ENCODE measurements around the gene ST8SIA6.

The ST8SIA6 gene

DNA sequence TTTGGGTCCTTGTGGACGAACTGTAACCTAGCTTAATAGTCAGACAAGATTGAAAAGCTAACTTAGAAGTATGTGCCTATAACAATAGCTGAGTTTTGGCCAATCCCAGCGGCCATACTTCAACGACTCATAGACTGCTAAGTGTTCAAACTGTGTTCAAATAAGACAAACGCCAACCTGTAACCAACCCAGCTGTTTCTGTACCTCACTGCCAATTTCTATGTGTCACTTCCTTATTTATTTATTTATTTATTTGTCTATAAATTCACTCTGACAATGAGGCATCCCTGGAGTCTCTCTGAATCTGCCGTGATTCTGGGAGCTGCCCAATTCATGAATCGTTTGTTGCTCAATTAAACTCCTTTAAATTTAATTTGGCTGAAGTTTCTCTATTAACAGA lies 21.7 kb downstream of the ST8SIA6 start:
- Histone ChIP-seq H3K4me1 (ENCODE audit: insufficient read depth, low read length) (no peaks in the 10 kb centered on the region), H3K9ac (ENCODE audit: low read depth, low read length) (no peak overlapping the region), H3K9me3 (ENCODE audit: insufficient read depth, low read depth, low read length) (no peaks in the 10 kb centered on the region), H3K27me3 (ENCODE audit: insufficient read depth, low read length) (no peaks in the 10 kb centered on the region), H3K36me3 (ENCODE audit: insufficient read depth, low read depth, low read length) (no peaks in the 10 kb centered on the region), H3K27ac (ENCODE audit: low read length) (no peak overlapping the region), H3K4me3 (ENCODE audit: low read length) (no peak overlapping the region)

DNA sequence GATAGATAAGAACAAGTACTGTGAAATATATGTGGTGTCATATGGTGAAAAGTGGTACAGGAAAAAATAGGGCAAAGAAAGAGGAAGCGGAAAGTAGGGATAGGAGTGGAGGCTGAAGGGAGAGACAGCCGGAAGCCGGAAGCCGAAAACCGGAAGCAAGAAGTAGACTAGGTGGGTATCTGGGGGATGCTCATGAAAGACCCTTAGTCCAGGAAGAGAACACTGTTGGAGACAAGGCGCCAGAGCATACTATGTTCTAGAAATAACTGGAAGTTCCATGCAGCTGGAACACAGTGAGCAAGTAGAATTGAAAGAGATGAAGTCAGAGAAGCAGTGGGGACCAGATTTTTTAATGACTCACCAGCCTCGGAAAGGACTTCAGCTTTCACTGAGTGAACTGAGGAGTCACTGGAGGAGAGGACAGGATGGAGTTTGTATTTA lies 22.5 kb downstream of the ST8SIA6 start:
- Histone ChIP-seq H3K9ac (ENCODE audit: low read depth, low read length) (no peak overlapping the region), H3K27me3 (ENCODE audit: insufficient read depth, low read length) (no peaks in the 10 kb centered on the region), H3K27ac (ENCODE audit: low read length) (no peak overlapping the region), H3K9me3 (ENCODE audit: insufficient read depth, low read depth, low read length) (no peaks in the 10 kb centered on the region), H3K4me3 (ENCODE audit: low read length) (no peak overlapping the region), H3K36me3 (ENCODE audit: insufficient read depth, low read depth, low read length) (no peaks in the 10 kb centered on the region), H3K4me1 (ENCODE audit: insufficient read depth, low read length) (no peaks in the 10 kb centered on the region)

DNA sequence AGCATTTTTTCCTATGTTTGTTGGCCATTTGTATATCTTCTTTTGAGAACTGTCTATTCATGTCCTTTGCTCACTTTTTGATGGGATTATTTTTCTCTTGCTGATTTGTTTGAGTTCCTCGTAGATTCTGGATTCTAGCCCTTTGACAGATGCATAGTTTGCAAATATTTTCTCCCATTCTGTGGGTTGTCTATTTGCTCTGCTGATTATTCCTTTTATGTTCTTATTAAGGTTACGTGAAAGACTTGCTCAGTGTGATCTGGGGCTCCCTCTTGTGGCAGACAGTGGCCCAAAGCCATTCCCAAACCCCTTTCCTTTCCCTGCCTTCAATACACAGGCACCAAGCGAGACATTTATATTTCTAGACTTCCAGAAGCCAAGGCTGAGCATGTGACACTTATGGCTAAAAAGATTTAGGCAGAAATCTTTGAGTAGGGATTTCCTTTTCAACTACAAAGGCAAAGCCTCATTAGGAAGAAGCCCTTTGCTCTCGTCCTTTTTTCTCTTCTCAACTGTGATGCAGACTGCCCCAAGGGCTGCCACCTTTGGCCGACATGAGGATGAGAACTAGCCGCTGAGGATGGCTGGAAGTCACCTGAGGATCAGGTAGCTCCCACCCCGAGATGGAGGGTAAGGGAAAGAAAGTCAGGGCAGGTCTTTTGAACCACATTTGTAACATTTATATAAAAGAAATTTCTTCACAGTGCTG lies 23.6 kb downstream of the ST8SIA6 start:
- H3K4me3 ChIP-seq (ENCODE audit: low read length), result no peak overlapping the region
- no peaks in the 10 kb centered on the region for H3K36me3 ChIP-seq (ENCODE audit: insufficient read depth, low read depth, low read length)
- H3K27ac ChIP-seq (ENCODE audit: low read length), result no peak overlapping the region
- H3K27me3 ChIP-seq (ENCODE audit: insufficient read depth, low read length), result no peaks in the 10 kb centered on the region
- H3K9me3 ChIP-seq (ENCODE audit: insufficient read depth, low read depth, low read length), result no peaks in the 10 kb centered on the region
- no peak overlapping the region for H3K9ac ChIP-seq (ENCODE audit: low read depth, low read length)
- no peaks in the 10 kb centered on the region for H3K4me1 ChIP-seq (ENCODE audit: insufficient read depth, low read length)

DNA sequence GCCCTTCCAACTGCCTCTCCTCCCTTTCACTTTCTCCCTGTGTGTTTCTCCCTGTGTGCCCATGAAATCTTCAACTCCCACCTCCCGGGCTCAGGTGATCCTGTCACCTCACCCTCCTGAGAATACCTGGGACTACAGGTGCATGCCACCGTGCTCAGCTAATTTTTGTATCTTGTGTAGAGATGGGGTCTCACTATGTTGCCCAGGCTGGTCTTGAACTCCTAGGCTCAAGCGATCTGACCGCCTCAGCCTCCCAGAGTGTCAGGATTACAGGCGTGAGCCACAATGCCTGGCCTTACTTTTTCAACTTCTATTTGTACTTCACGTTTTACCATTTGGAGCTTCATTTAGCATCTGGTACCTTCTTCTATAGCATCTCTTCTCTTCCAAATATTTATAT lies 24.9 kb downstream of the ST8SIA6 start:
- H3K9me3 ChIP-seq (ENCODE audit: insufficient read depth, low read depth, low read length), result no peaks in the 10 kb centered on the region
- H3K36me3 ChIP-seq (ENCODE audit: insufficient read depth, low read depth, low read length), result no peaks in the 10 kb centered on the region
- H3K9ac ChIP-seq (ENCODE audit: low read depth, low read length), result no peak overlapping the region
- H3K27me3 ChIP-seq (ENCODE audit: insufficient read depth, low read length), result no peaks in the 10 kb centered on the region
- no peak overlapping the region for H3K27ac ChIP-seq (ENCODE audit: low read length)
- H3K4me1 ChIP-seq (ENCODE audit: insufficient read depth, low read length), result no peaks in the 10 kb centered on the region
- no peak overlapping the region for H3K4me3 ChIP-seq (ENCODE audit: low read length)

DNA sequence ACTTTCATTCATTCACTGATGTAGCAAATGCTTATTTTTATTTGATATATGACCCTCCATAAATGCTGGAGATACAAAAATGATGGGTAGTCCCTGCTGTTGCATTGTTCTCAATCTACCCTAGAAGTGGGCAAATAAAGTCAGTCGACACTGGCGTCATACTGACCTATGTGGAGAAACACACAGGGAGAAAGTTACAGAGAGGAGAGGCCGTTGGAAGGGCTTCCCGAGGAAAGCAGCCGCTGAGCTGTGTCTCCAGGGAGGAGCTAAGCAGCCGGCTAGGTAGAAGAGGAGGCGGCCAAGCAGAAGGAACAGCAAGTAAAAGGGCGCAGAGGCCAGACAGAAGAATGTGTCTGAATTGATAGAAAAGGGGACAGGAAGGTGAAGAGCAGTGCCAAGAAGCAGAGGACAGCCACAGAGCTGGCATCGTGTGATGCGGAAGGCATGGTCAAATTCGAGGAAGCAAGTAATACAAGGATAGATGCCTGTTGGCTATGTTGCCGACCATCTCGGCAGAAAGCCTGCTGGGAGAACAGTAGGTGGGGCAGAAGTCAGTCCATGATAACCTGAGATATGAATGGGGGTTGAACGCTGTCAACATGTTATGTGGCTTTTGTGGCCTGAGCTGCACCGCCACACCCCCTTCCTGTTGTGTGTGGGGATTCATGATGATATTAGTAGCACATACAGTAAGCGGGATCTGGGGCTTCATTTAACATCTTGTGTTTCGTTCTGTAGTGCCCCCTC lies 25.9 kb downstream of the ST8SIA6 start:
- no peak overlapping the region for H3K9ac ChIP-seq (ENCODE audit: low read depth, low read length)
- no peak overlapping the region for H3K27ac ChIP-seq (ENCODE audit: low read length)
- H3K4me3 ChIP-seq (ENCODE audit: low read length), result no peak overlapping the region
- H3K9me3 ChIP-seq (ENCODE audit: insufficient read depth, low read depth, low read length), result no peaks in the 10 kb centered on the region
- no peaks in the 10 kb centered on the region for H3K4me1 ChIP-seq (ENCODE audit: insufficient read depth, low read length)
- no peaks in the 10 kb centered on the region for H3K27me3 ChIP-seq (ENCODE audit: insufficient read depth, low read length)
- H3K36me3 ChIP-seq (ENCODE audit: insufficient read depth, low read depth, low read length), result no peaks in the 10 kb centered on the region

DNA sequence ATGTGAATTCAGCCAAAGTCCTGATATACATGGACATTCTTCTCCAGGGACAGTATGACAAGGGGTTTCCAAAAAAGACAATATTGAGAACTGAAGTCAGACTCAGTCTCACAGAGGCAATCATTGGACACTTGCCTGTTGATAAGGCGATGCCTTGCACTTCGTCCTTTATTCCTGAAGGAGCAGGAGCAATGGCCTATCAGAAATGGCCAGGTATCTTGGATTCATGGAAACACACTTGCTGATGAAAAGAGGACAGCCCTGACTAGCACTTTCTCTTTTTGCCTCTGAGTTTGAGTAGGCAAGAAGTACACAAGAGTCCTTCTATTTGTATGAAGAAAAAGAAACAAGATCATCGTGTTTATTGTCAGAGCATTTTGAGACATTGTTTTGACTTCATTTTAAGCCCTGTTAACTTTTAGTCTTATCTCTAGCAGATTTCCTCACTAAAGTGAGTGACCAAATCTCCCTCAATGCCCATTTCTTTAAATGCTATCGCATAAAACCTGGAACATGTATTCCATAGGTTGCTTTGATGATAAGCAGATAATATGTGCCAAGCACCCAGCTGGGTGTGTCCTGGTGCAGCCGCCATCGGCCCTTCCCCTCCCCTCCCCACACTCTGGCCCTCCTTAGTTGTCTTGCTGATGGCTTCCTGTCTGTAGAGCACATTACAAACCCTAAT lies 26.6 kb downstream of the ST8SIA6 start:
- Histone ChIP-seq H3K27me3 (ENCODE audit: insufficient read depth, low read length) (no peaks in the 10 kb centered on the region), H3K36me3 (ENCODE audit: insufficient read depth, low read depth, low read length) (no peaks in the 10 kb centered on the region), H3K4me3 (ENCODE audit: low read length) (no peak overlapping the region), H3K27ac (ENCODE audit: low read length) (no peak overlapping the region), H3K4me1 (ENCODE audit: insufficient read depth, low read length) (no peaks in the 10 kb centered on the region), H3K9ac (ENCODE audit: low read depth, low read length) (no peak overlapping the region), H3K9me3 (ENCODE audit: insufficient read depth, low read depth, low read length) (no peaks in the 10 kb centered on the region)

DNA sequence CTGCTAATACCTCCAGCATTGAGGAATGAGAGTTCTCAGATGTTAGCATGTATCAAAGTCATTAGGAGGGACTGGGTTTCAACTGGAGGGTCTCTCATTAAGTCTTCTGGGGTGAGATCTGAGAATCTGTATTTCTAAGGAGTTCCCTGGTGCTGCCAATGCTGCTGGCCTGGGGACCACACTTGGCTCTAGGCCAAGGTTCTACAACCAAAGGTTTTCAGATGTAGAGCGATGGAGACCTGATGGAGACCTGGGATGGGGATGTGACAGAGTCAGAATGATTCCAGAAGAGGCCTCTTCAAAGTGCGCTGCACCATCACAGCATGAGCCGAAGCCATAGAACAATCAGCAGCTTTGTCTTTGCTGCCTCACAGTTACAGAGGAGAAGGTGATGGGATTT lies 27.2 kb downstream of the ST8SIA6 start:
- no peaks in the 10 kb centered on the region for H3K9me3 ChIP-seq (ENCODE audit: insufficient read depth, low read depth, low read length)
- H3K9ac ChIP-seq (ENCODE audit: low read depth, low read length), result no peak overlapping the region
- H3K36me3 ChIP-seq (ENCODE audit: insufficient read depth, low read depth, low read length), result no peaks in the 10 kb centered on the region
- no peak overlapping the region for H3K4me3 ChIP-seq (ENCODE audit: low read length)
- H3K4me1 ChIP-seq (ENCODE audit: insufficient read depth, low read length), result no peaks in the 10 kb centered on the region
- H3K27me3 ChIP-seq (ENCODE audit: insufficient read depth, low read length), result no peaks in the 10 kb centered on the region
- H3K27ac ChIP-seq (ENCODE audit: low read length), result no peak overlapping the region

DNA sequence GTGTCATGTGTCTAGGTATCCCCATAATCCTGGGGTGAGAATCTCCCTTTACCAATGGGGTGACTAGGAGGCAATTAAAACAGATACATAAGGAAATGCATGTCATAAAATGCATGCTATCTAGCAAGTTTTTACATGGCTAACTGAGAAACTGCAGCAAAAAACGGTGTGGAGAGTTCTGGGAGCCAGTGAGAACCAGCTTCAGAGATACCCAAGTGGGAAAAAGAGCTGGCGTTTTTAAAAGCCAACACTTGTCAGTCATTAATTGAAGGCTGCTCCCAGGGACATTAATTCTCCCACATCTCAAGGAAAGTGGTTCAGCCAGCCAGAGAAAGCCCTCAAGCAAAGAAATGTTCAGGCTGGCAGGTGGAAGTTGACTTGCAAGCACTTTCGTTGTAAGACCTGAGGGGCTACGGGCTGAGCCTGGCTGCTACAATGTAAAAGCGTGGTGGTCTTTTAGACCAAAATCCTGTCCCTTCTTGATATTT lies 28.1 kb downstream of the ST8SIA6 start:
- Histone ChIP-seq H3K9ac (ENCODE audit: low read depth, low read length) (no peak overlapping the region), H3K4me3 (ENCODE audit: low read length) (no peak overlapping the region), H3K27ac (ENCODE audit: low read length) (no peak overlapping the region), H3K9me3 (ENCODE audit: insufficient read depth, low read depth, low read length) (no peaks in the 10 kb centered on the region), H3K36me3 (ENCODE audit: insufficient read depth, low read depth, low read length) (no peaks in the 10 kb centered on the region), H3K4me1 (ENCODE audit: insufficient read depth, low read length) (no peaks in the 10 kb centered on the region), H3K27me3 (ENCODE audit: insufficient read depth, low read length) (no peaks in the 10 kb centered on the region)

DNA sequence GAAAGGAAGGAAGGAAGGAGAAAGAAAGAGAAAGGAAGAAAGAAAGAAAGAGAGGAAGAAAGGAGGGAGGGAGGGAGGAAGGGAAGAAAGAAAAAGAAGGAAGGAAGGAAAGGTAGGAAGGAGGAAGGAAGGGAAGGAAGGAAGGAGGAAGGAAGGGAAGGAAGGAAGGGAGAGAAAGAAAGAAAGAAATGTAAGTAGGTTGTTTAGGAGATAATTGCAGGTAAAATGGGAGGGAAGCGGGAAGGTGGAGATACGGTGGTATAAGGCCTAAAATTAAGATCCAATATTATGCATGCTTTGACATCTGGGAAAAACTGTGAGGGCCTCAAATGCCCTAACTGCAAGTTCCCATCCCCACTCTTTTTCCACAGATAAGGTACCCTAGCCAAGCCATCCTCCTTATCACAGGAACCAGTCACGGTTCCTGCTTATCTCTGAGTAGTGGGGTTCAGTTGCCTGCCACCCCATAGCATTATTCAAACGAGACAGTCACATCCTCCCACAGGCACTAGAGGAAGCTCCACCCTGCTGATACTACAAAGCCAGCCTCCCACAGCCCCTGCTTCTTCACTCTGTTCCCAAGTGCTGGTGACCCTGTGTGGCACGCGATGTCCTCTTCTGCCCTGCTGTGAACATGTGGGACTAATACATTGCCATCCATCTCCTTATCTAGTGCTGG lies 28.7 kb downstream of the ST8SIA6 start:
- no peak overlapping the region for H3K27ac ChIP-seq (ENCODE audit: low read length)
- H3K4me1 ChIP-seq (ENCODE audit: insufficient read depth, low read length), result no peaks in the 10 kb centered on the region
- H3K4me3 ChIP-seq (ENCODE audit: low read length), result no peak overlapping the region
- H3K36me3 ChIP-seq (ENCODE audit: insufficient read depth, low read depth, low read length), result no peaks in the 10 kb centered on the region
- no peaks in the 10 kb centered on the region for H3K27me3 ChIP-seq (ENCODE audit: insufficient read depth, low read length)
- no peak overlapping the region for H3K9ac ChIP-seq (ENCODE audit: low read depth, low read length)
- no peaks in the 10 kb centered on the region for H3K9me3 ChIP-seq (ENCODE audit: insufficient read depth, low read depth, low read length)

DNA sequence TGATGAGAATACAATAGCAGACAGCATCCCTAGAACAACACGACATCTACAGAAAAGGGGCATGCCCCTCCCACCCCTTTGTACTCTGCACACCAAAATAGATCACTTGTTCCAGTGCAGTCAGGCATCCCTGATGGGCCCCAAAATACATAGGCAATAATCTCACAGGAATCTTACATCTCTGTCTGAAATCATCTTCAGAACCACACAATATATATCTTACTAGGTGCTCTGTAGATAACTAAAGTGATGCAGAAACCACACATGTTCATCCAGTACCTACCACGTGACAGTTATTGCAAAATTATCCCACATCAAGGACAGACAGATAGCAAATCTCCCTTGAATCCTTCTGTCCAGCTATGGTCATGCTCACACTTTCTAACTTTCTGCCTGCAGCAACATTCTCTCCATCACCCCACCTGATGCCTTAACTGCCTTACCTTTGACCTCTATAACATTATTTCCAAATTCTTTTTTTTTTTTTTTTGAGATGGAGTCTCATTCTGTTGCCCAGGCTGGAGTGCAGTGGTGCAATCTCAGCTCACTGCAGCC lies 30.7 kb downstream of the ST8SIA6 start:
- Histone ChIP-seq H3K4me3 (ENCODE audit: low read length) (no peak overlapping the region), H3K27ac (ENCODE audit: low read length) (no peak overlapping the region)

DNA sequence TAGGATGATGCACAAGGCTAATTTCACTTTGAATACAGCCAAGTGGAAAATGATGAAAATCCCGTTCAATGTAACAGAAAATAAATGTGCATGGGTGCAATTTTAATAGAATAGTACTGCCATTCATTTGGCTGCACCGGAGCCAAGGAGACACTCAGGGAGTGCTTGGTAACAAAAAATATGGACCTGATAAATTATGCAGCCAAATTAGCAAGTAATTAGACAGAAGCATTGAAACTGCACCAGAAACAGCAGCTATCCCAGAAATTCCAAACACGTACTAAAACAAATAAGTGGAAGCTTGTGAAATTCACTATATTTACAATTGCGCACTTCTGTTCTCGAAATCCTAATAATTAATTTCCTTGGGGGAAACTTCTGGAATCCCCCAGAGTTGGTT lies 31.5 kb downstream of the ST8SIA6 start:
- Histone ChIP-seq H3K9me3 (ENCODE audit: insufficient read depth, low read depth, low read length) (no peaks in the 10 kb centered on the region), H3K4me1 (ENCODE audit: insufficient read depth, low read length) (no peaks in the 10 kb centered on the region), H3K9ac (ENCODE audit: low read depth, low read length) (no peak overlapping the region), H3K27ac (ENCODE audit: low read length) (no peak overlapping the region), H3K27me3 (ENCODE audit: insufficient read depth, low read length) (no peaks in the 10 kb centered on the region), H3K36me3 (ENCODE audit: insufficient read depth, low read depth, low read length) (no peaks in the 10 kb centered on the region), H3K4me3 (ENCODE audit: low read length) (no peak overlapping the region)

More for the DNA sequence above, 30.7 kb downstream of the ST8SIA6 start:
- no peaks in the 10 kb centered on the region for H3K27me3 ChIP-seq (ENCODE audit: insufficient read depth, low read length)
- no peaks in the 10 kb centered on the region for H3K36me3 ChIP-seq (ENCODE audit: insufficient read depth, low read depth, low read length)
- H3K9ac ChIP-seq (ENCODE audit: low read depth, low read length), result no peak overlapping the region
- no peaks in the 10 kb centered on the region for H3K4me1 ChIP-seq (ENCODE audit: insufficient read depth, low read length)
- H3K9me3 ChIP-seq (ENCODE audit: insufficient read depth, low read depth, low read length), result no peaks in the 10 kb centered on the region

Measured in iPS-20b (cell line).